ENCODE results near the gene MBOAT7.
"Not testable (repeated sequence)": the region's sequence is repeated elsewhere in the genome, so short reads cannot be mapped to it uniquely, and the experiment has no call there.

Gene MBOAT7

GRCh38 chr19:54209058-54209810 lies 19.9 kb upstream of the MBOAT7 start:
- no peak for DNase-seq (ENCODE audit: low read depth)

GRCh38 chr19:54208784-54209057 lies 19.3 kb upstream of the MBOAT7 start:
- DNase-seq (ENCODE audit: low read depth) = no peak

- no peak for DNase-seq (ENCODE audit: low read depth)
These were observed 18.8 kb upstream of the MBOAT7 start for GRCh38 chr19:54207983-54208783.

- no peak for DNase-seq (ENCODE audit: low read depth)
These were observed 18.2 kb upstream of the MBOAT7 start for GRCh38 chr19:54207676-54207982.

- DNase-seq (ENCODE audit: low read depth) = not testable (repeated sequence)
These were observed 17.8 kb upstream of the MBOAT7 start for GRCh38 chr19:54207193-54207592.

GRCh38 chr19:54206831-54207177 lies 17.4 kb upstream of the MBOAT7 start:
- no peak for DNase-seq (ENCODE audit: low read depth)

- DNase-seq (ENCODE audit: low read depth) = no peak
These were observed 16.9 kb upstream of the MBOAT7 start for GRCh38 chr19:54206030-54206830.

- DNase-seq (ENCODE audit: low read depth) = no peak
These were observed 15.5 kb upstream of the MBOAT7 start for GRCh38 chr19:54204767-54205468.

GRCh38 chr19:54203151-54203611 lies 13.8 kb upstream of the MBOAT7 start:
- no peak for DNase-seq (ENCODE audit: low read depth)

- no peak for DNase-seq (ENCODE audit: low read depth)
These were observed 12.6 kb upstream of the MBOAT7 start for GRCh38 chr19:54201980-54202379.

GRCh38 chr19:54201172-54201701 lies 11.9 kb upstream of the MBOAT7 start:
- DNase-seq (ENCODE audit: low read depth) = no peak

- DNase-seq (ENCODE audit: low read depth) = no peak
These were observed 10.0 kb upstream of the MBOAT7 start for GRCh38 chr19:54199401-54199800.

GRCh38 chr19:54197121-54197520 lies 7.7 kb upstream of the MBOAT7 start:
- no peak for DNase-seq (ENCODE audit: low read depth)

GRCh38 chr19:54196536-54196935 lies 7.2 kb upstream of the MBOAT7 start:
- DNase-seq (ENCODE audit: low read depth) = no peak

GRCh38 chr19:54194463-54194862 lies 5.1 kb upstream of the MBOAT7 start:
- not testable (repeated sequence) for DNase-seq (ENCODE audit: low read depth)

GRCh38 chr19:54193011-54193410 lies 3.6 kb upstream of the MBOAT7 start:
- DNase-seq (ENCODE audit: low read depth) = no peak

GRCh38 chr19:54191811-54192453 lies 2.6 kb upstream of the MBOAT7 start:
- DNase-seq (ENCODE audit: low read depth) = no peak

GRCh38 chr19:54191011-54191810 lies 1.8 kb upstream of the MBOAT7 start, which contains the start of gene TSEN34:
TSEN34 (plus strand) TSS chr19:54191308; CDS start chr19:54191365, 57 bp downstream.
- DNase-seq (ENCODE audit: low read depth) = peak; percentile 63

GRCh38 chr19:54190503-54191010 lies 1.2 kb upstream of the MBOAT7 start:
- DNase-seq (ENCODE audit: low read depth) = peak; percentile 99

- DNase-seq (ENCODE audit: low read depth) = peak; percentile 99
These were observed 539 bp upstream of the MBOAT7 start for GRCh38 chr19:54189735-54190502.

Measured in HS-5 (cell line).